Mucosa of rectum (tissue), 2 donors: Measurements from ENCODE around the gene SLC22A7.
A peak's percentile ranks its signal among the peaks of the same experiment; 100 is the strongest.
"Not testable (repeated sequence)": the region's sequence is repeated elsewhere in the genome, so short reads cannot be mapped to it uniquely, and the experiment has no call there.

Experiments used
- H3K27ac ChIP-seq, 2 donors: one replicate each; pipeline ENCODE4 v1.7.0; 2013; ENCODE audit warnings: inconsistent platforms in 2 of 2, low read depth in 2 of 2, low read length in 2 of 2
- H3K27me3 ChIP-seq, 2 donors: one replicate each; pipeline ENCODE4 v1.7.0; 2013; ENCODE audit warnings: low read length in 2 of 2; ENCODE audit not compliant: control insufficient read depth in 2 of 2, insufficient read depth in 2 of 2
- H3K36me3 ChIP-seq, 2 donors: one replicate each; pipeline ENCODE4 v1.7.0; 2013; ENCODE audit warnings: low read length in 2 of 2; ENCODE audit not compliant: control insufficient read depth in 2 of 2, insufficient read depth in 2 of 2
- H3K4me1 ChIP-seq, 2 donors: one replicate each; pipeline ENCODE4 v1.7.0; 2013; ENCODE audit warnings: low read length in 2 of 2, mild to moderate bottlenecking in 1 of 2; ENCODE audit not compliant: control insufficient read depth in 2 of 2, insufficient read depth in 2 of 2
- H3K4me3 ChIP-seq, 2 donors: one replicate each; pipeline ENCODE4 v1.7.0; 2013; ENCODE audit warnings: low read length in 2 of 2
- H3K9ac ChIP-seq, 2 donors: one replicate each; pipeline ENCODE4 v1.7.0; 2013; ENCODE audit warnings: low read length in 2 of 2, low read depth in 1 of 2, mild to moderate bottlenecking in 1 of 2
- H3K9me3 ChIP-seq, 2 donors: one replicate each; pipeline ENCODE4 v1.7.0; 2013; ENCODE audit warnings: low read length in 2 of 2; ENCODE audit not compliant: control insufficient read depth in 2 of 2
- donor health status: healthy.
- donor health status: Normal muscosa, but diverticular disease.

SLC22A7 gene

GRCh38 chr6:43335469-43335868, 37.4 kb downstream of the SLC22A7 start:
- H3K36me3 ChIP-seq: peaks cover 19 to 28% of the 10 kb centered on the region in 2 donors
- H3K27ac ChIP-seq: peak overlapping the region; percentile 49 to 54
- H3K9me3 ChIP-seq: no peaks in the 10 kb centered on the region
- no peaks in the 10 kb centered on the region for H3K27me3 ChIP-seq
- no peak overlapping the region for H3K4me3 ChIP-seq
- peaks cover 5 to 23% of the 10 kb centered on the region in 2 donors for H3K4me1 ChIP-seq
- H3K9ac ChIP-seq: peak overlapping the region in 1 of 2 donors; percentile 1

GRCh38 chr6:43336382-43336781, 38.3 kb downstream of the SLC22A7 start:
- Histone ChIP-seq H3K36me3 (peaks cover 19 to 33% of the 10 kb centered on the region in 2 donors), H3K4me3 (no peak overlapping the region), H3K4me1 (peaks cover 5 to 23% of the 10 kb centered on the region in 2 donors), H3K27me3 (no peaks in the 10 kb centered on the region), H3K9me3 (no peaks in the 10 kb centered on the region), H3K9ac (no peak overlapping the region), H3K27ac (no peak overlapping the region)

- no peak overlapping the region for H3K27ac ChIP-seq
- H3K4me1 ChIP-seq: peaks cover 5 to 23% of the 10 kb centered on the region in 2 donors
- no peak overlapping the region for H3K4me3 ChIP-seq
- H3K9ac ChIP-seq: no peak overlapping the region
- peaks cover 29 to 47% of the 10 kb centered on the region in 2 donors for H3K36me3 ChIP-seq
- H3K9me3 ChIP-seq: no peaks in the 10 kb centered on the region
- H3K27me3 ChIP-seq: no peaks in the 10 kb centered on the region
Observed at GRCh38 chr6:43338243-43338642, 40.2 kb downstream of the SLC22A7 start.

GRCh38 chr6:43339168-43339567, 41.1 kb downstream of the SLC22A7 start:
- no peaks in the 10 kb centered on the region for H3K27me3 ChIP-seq
- peaks cover 5 to 21% of the 10 kb centered on the region in 2 donors for H3K4me1 ChIP-seq
- no peak overlapping the region for H3K4me3 ChIP-seq
- H3K9ac ChIP-seq: no peak overlapping the region
- H3K36me3 ChIP-seq: peaks cover 33 to 47% of the 10 kb centered on the region in 2 donors
- H3K9me3 ChIP-seq: no peaks in the 10 kb centered on the region
- no peak overlapping the region for H3K27ac ChIP-seq

- not testable (repeated sequence) for H3K9ac ChIP-seq, H3K9me3 ChIP-seq, H3K4me3 ChIP-seq, H3K27me3 ChIP-seq, H3K27ac ChIP-seq, H3K4me1 ChIP-seq
- H3K36me3 ChIP-seq: peaks cover 42 to 52% of the 10 kb centered on the region in 2 donors
Observed at GRCh38 chr6:43346243-43346642, 48.2 kb downstream of the SLC22A7 start.

- Histone ChIP-seq H3K27ac (no peak overlapping the region), H3K9me3 (no peaks in the 10 kb centered on the region), H3K36me3 (peaks cover 37 to 47% of the 10 kb centered on the region in 2 donors), H3K4me1 (no peaks in the 10 kb centered on the region), H3K27me3 (no peaks in the 10 kb centered on the region), H3K9ac (no peak overlapping the region), H3K4me3 (no peak overlapping the region)
Observed at GRCh38 chr6:43347021-43347420, 49.0 kb downstream of the SLC22A7 start.

- no peak overlapping the region for H3K9ac ChIP-seq
- no peaks in the 10 kb centered on the region for H3K4me1 ChIP-seq
- no peak overlapping the region for H3K4me3 ChIP-seq
- H3K36me3 ChIP-seq: peaks cover 34 to 44% of the 10 kb centered on the region in 2 donors
- H3K9me3 ChIP-seq: no peaks in the 10 kb centered on the region
- no peaks in the 10 kb centered on the region for H3K27me3 ChIP-seq
- no peak overlapping the region for H3K27ac ChIP-seq
Observed at GRCh38 chr6:43347444-43347843, 49.4 kb downstream of the SLC22A7 start.

- not testable (repeated sequence) for H3K27me3 ChIP-seq, H3K27ac ChIP-seq, H3K9ac ChIP-seq, H3K4me1 ChIP-seq, H3K9me3 ChIP-seq, H3K4me3 ChIP-seq
- peaks cover 31 to 45% of the 10 kb centered on the region in 2 donors for H3K36me3 ChIP-seq
Observed at GRCh38 chr6:43351951-43352350, 53.9 kb downstream of the SLC22A7 start.
